ENCODE results near the gene RCOR1. TPM values are rescaled to one million over a fixed set of nuclear protein-coding genes. Genes with fewer than 3 reads are reported as not detected.
"Not testable (repeated sequence)": the region's sequence is repeated elsewhere in the genome, so short reads cannot be mapped to it uniquely, and the experiment has no call there.

Gene RCOR1
- polyA plus RNA-seq, 1 donor = 24.2 TPM

DNA sequence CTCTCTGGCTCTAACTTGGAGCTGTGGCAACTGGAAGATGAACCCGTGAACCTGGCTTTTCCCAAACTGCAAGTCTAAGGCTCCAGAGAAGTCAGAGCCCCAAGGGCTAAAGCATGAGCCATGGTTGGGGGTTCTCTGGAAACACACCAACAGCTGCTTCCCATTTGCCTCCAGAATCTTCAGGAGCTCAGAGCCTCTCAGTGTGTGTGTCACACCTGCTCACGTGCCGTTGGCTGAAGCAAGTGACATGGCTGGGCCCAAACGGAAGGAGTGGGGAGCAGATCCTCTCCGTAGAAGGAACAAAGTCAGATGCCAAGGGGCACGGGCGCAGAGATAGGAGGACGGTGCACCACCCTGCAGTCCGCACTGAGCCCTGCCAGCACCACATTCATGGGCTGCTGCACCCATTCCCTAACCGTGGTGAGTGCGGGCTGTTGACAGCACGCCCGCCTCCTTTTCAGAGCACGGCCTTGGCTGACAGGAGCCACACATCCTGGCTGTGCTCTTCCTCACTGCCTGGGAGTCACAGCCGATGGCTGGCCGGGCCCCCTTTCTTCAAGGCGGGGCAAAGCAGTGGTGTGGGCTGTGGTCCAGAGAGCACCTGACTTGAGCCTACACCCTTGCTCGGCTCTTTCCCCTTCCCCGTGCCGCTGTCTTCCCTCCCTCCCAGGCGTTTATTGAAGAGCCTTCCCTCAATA is 168.2 kb downstream of the RCOR1 start:
- H3K27me3 ChIP-seq (ENCODE audit: control insufficient read depth, insufficient read depth, low read length) = no peaks in the 10 kb centered on the region
- peak in 1 of 2 donors; percentile 51 for DNase-seq
- no peaks in the 10 kb centered on the region for H3K9me3 ChIP-seq (ENCODE audit: control insufficient read depth, low read depth, low read length)
- H3K4me1 ChIP-seq (ENCODE audit: control insufficient read depth, insufficient read depth, low read length) = peaks cover 10% of the 10 kb centered on the region
- WGBS (ENCODE audit: insufficient coverage, low lambda C conversion rate) = no CpG with 5 or more reads among the region's 21 CpGs
- H3K4me3 ChIP-seq (ENCODE audit: low read length) = no peak overlapping the region
- no peaks in the 10 kb centered on the region for H3K36me3 ChIP-seq (ENCODE audit: control insufficient read depth, insufficient read depth, low read length)
- H3K27ac ChIP-seq (ENCODE audit: low read length) = no peak overlapping the region

DNA sequence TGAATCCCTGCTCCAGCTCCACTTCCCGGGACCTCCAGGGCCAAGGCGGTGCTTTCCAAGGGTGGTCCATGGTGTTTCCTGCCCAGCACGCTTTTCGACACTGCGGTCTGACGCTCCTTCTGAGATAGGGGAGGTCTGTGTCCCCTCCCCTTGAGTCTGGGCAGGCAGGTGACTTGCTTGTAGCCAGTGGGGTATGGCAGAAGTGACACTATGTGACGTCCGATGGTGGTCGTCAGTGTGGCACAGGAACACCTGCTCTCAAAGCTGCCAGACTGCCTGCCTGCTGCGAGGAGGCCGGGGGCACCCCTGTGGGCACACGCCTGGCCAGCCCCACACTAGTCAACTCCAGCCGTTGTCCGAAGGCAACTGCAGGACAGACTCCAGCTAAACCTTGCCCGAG is 168.8 kb downstream of the RCOR1 start:
- no peak overlapping the region for H3K27ac ChIP-seq (ENCODE audit: low read length)
- H3K36me3 ChIP-seq (ENCODE audit: control insufficient read depth, insufficient read depth, low read length) = no peaks in the 10 kb centered on the region
- no peaks in the 10 kb centered on the region for H3K9me3 ChIP-seq (ENCODE audit: control insufficient read depth, low read depth, low read length)
- WGBS (ENCODE audit: insufficient coverage, low lambda C conversion rate) = no CpG with 5 or more reads among the region's 15 CpGs
- H3K27me3 ChIP-seq (ENCODE audit: control insufficient read depth, insufficient read depth, low read length) = no peaks in the 10 kb centered on the region
- H3K4me3 ChIP-seq (ENCODE audit: low read length) = no peak overlapping the region
- H3K4me1 ChIP-seq (ENCODE audit: control insufficient read depth, insufficient read depth, low read length) = peaks cover 10% of the 10 kb centered on the region
- no peak for DNase-seq

DNA sequence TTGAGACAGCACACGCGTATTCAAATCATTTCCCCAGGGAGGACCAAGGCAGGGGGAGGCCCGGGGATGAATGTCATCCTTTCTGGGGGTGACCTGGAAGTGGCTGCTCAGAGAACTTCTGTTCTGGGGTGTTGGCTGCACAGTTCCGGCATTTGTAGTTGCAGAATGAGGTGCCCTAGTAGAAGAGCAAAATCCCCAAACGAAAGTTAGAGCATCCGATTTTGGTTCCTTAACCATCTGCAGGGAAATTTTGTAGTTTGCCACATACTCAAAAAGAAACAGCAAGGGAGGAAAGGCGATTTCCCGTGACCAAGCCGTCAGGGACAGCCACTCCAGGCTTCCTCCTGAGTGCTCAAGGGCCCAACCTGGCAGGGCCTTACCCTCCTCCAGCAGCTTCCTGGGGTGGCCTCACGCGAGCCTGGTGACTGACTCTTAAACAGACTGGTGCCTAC is 171.8 kb downstream of the RCOR1 start:
- no CpG with 5 or more reads among the region's 11 CpGs for WGBS (ENCODE audit: insufficient coverage, low lambda C conversion rate)
- no peak for DNase-seq
- peaks cover 10% of the 10 kb centered on the region for H3K4me1 ChIP-seq (ENCODE audit: control insufficient read depth, insufficient read depth, low read length)
- no peaks in the 10 kb centered on the region for H3K36me3 ChIP-seq (ENCODE audit: control insufficient read depth, insufficient read depth, low read length)
- no peaks in the 10 kb centered on the region for H3K27me3 ChIP-seq (ENCODE audit: control insufficient read depth, insufficient read depth, low read length)
- no peaks in the 10 kb centered on the region for H3K9me3 ChIP-seq (ENCODE audit: control insufficient read depth, low read depth, low read length)
- no peak overlapping the region for H3K4me3 ChIP-seq (ENCODE audit: low read length)
- H3K27ac ChIP-seq (ENCODE audit: low read length) = no peak overlapping the region

DNA sequence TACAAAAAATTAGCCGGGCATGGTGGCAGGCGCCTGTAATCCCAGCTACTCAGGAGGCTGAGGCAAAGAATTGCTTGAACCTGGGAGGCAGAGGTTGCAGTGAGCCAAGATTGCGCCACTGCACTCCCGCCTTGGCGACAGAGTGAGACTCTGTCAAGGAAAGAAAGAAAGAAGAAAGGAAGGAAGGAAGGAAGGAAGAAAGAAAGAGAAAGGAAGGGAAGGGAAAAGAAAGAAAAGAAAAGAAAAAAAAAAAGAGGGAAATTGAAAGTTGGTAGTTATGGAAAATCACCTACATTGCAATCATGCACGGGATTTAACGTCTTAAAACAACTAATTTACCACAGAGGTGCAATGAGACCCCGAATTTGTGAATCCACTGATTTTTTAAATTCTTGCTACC is 173.3 kb downstream of the RCOR1 start:
- H3K27ac ChIP-seq (ENCODE audit: low read length); H3K36me3 ChIP-seq (ENCODE audit: control insufficient read depth, insufficient read depth, low read length); H3K4me3 ChIP-seq (ENCODE audit: low read length); H3K4me1 ChIP-seq (ENCODE audit: control insufficient read depth, insufficient read depth, low read length); H3K9me3 ChIP-seq (ENCODE audit: control insufficient read depth, low read depth, low read length); DNase-seq; H3K27me3 ChIP-seq (ENCODE audit: control insufficient read depth, insufficient read depth, low read length): not testable (repeated sequence)
- WGBS (ENCODE audit: insufficient coverage, low lambda C conversion rate) = 87% methylated on average over 4 of the region's 8 CpGs

DNA sequence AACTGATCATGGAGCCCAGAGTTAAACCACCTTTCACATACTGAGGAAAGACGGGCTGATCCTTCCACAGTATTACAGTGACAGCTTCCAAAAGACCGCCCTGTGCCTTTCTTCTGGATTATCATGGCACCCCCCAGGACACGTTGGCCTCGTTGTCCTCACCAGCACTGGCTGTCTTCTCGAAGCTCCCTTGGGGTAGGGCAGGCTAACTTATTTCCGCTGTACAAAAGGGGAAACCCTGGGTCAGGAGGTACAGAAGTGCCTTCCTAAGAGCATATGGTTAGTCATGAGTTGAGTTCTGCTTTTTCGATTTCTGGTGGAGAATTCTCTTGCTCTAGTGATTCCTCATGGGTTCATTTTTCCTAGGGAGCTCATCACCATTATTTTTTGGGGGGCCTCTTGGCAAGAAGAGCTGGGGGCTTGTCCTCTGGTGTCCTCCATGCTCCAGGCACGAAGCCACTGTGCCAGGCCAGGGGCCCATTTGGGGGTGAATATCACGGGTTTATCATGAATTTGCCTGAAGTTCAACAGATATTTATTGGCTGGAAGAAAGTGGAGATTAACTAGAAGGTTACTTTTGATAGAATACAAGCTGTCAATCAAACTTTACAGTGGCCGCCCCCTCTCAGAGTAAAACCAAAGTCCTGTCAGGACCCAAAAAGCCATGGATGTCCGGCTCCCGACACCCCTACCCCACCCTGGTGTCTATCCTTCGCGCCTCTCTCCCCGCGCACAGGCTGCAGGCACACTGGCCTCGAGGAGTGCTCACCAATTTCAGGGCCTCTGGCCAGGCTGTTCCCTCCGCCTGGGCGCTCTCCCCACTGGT is 176.0 kb downstream of the RCOR1 start:
- no peak overlapping the region for H3K27ac ChIP-seq (ENCODE audit: low read length)
- no peak for DNase-seq
- no CpG with 5 or more reads among the region's 19 CpGs for WGBS (ENCODE audit: insufficient coverage, low lambda C conversion rate)

DNA sequence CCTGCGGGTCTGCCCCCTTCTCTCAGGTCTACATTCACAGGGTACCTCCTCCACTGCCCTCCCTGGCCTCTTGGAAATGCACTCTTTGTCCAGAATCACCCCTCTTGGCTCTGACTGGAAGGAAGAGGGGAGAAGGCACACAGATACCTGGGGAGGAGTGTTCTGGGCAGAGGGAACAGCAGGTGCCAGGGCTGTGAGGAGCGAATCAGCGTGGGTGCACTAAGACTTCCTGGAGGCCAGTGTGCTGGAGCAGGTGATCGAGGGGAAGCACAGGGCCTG is 176.5 kb downstream of the RCOR1 start:
- H3K36me3 ChIP-seq (ENCODE audit: control insufficient read depth, insufficient read depth, low read length) = no peaks in the 10 kb centered on the region
- H3K27ac ChIP-seq (ENCODE audit: low read length) = no peak overlapping the region
- no peaks in the 10 kb centered on the region for H3K27me3 ChIP-seq (ENCODE audit: control insufficient read depth, insufficient read depth, low read length)
- no peak overlapping the region for H3K4me3 ChIP-seq (ENCODE audit: low read length)
- no peaks in the 10 kb centered on the region for H3K4me1 ChIP-seq (ENCODE audit: control insufficient read depth, insufficient read depth, low read length)
- WGBS (ENCODE audit: insufficient coverage, low lambda C conversion rate) = no CpG with 5 or more reads among the region's 4 CpGs
- H3K9me3 ChIP-seq (ENCODE audit: control insufficient read depth, low read depth, low read length) = no peaks in the 10 kb centered on the region
- DNase-seq = no peak

More for the DNA sequence above, 176.0 kb downstream of the RCOR1 start:
- no peaks in the 10 kb centered on the region for H3K9me3 ChIP-seq (ENCODE audit: control insufficient read depth, low read depth, low read length)
- no peaks in the 10 kb centered on the region for H3K36me3 ChIP-seq (ENCODE audit: control insufficient read depth, insufficient read depth, low read length)
- H3K4me1 ChIP-seq (ENCODE audit: control insufficient read depth, insufficient read depth, low read length) = no peaks in the 10 kb centered on the region
- no peak overlapping the region for H3K4me3 ChIP-seq (ENCODE audit: low read length)
- H3K27me3 ChIP-seq (ENCODE audit: control insufficient read depth, insufficient read depth, low read length) = no peaks in the 10 kb centered on the region

DNA sequence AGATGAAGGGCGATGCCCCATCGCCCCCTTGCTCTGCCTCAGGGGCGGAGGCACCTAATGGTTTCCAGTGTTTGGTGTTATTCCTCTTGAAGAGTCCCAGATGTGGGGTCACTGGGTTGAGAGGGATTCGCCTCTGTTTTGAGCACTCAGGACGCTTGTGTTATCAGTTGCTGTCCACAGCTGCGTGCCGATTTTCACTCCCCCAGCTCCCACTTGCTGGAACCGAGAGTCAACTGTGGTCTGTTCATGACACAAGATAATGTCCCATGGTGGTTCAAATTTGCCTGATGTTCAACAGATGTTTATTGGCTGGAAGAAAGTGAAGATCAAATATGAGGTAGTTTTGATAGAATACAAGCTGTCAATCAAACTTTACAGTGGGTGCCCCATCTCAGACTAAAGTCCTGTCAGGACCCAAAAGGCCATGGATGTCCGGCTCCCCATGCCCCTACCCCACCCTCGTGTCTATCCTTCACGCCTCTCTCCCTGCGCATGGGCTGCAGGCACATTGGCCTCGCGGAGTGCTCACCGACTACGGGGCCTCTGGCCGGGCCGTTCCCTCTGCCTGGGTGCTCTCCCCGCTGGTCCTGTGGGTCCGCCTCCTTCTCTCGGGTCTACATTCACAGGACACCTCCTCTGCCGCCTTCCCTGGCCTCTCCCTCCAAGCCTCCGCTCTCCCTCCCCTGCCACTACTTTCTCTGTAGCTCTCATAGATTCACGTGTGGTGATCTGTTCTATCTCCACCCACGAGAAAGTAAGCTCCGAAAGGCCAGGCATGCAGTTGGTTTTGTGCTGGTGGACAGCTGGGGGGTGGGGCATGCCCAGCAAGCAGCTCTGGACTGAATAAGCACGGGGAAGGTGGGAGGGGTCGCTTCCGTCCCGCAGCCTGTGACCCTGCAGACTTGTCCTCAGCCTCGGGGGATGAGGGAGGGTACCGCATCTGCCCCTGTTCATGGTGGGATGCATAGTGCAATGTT is 178.0 kb downstream of the RCOR1 start:
- Histone ChIP-seq H3K27ac (ENCODE audit: low read length) (no peak overlapping the region), H3K4me1 (ENCODE audit: control insufficient read depth, insufficient read depth, low read length) (peaks cover 3% of the 10 kb centered on the region), H3K4me3 (ENCODE audit: low read length) (no peak overlapping the region), H3K36me3 (ENCODE audit: control insufficient read depth, insufficient read depth, low read length) (no peaks in the 10 kb centered on the region), H3K9me3 (ENCODE audit: control insufficient read depth, low read depth, low read length) (no peaks in the 10 kb centered on the region), H3K27me3 (ENCODE audit: control insufficient read depth, insufficient read depth, low read length) (no peaks in the 10 kb centered on the region)
- no peak for DNase-seq
- no CpG with 5 or more reads among the region's 32 CpGs for WGBS (ENCODE audit: insufficient coverage, low lambda C conversion rate)

DNA sequence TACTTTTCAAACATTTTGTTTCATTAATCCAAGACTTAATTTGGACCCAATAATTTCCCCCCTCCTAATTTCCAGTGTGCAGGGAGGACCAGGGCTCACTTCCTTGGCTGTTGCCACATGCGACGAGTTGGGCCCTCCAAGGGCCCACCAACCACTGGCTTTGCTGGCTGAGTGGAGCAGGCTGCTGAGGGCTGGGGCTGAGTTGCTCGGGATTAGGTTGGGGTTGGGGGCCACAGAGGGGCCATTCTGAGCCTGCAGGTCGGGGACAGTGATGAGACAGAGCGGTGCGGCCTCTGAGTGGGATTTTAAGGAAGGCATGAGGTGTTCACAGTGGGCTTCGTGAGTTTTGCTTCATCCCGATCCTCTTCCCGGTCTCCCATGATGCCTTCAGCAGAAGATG is 178.7 kb downstream of the RCOR1 start:
- DNase-seq = no peak
- Histone ChIP-seq H3K27me3 (ENCODE audit: control insufficient read depth, insufficient read depth, low read length) (no peaks in the 10 kb centered on the region), H3K27ac (ENCODE audit: low read length) (no peak overlapping the region), H3K9me3 (ENCODE audit: control insufficient read depth, low read depth, low read length) (no peaks in the 10 kb centered on the region), H3K4me1 (ENCODE audit: control insufficient read depth, insufficient read depth, low read length) (peaks cover 3% of the 10 kb centered on the region), H3K36me3 (ENCODE audit: control insufficient read depth, insufficient read depth, low read length) (no peaks in the 10 kb centered on the region), H3K4me3 (ENCODE audit: low read length) (no peak overlapping the region)
- no CpG with 5 or more reads among the region's 9 CpGs for WGBS (ENCODE audit: insufficient coverage, low lambda C conversion rate)

DNA sequence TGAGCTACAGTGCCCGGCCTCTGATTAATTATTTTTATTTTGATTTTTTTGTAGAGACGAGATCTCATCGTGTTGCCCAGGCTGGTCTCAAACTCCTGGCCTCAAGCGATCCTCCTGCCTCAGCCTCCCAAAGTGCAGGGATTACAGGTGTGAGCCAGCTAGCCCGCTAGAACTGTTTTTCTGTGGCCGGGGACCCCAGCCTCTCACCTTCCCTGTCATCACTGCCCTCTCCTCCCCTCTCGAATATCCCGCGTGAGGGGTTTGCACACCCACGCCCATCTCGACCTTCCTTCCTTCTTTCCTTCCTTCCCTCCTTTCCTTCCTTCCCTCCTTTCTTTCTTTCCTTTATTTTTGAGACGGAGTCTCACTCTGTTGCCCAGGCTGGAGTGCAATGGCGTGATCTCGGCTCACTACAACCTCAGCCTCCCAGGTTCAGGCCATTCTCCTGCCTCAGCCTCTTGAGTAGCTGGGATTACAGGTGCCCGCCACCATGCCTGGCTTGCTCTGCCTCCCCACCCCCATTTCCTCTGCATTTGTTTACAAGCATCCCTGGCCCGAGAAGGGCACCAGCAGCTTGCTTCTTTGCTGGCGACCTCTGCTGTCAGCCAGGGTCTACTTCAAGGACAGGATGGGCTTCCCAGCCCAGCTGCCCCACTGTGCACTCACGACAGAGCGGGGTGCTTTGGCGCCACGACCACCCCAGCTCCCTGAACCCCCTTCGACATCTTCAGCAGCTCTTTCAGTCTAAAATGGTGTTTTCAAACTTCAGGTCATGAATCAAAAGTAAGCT is 180.5 kb downstream of the RCOR1 start:
- Histone ChIP-seq H3K36me3 (ENCODE audit: control insufficient read depth, insufficient read depth, low read length) (no peaks in the 10 kb centered on the region), H3K27ac (ENCODE audit: low read length) (no peak overlapping the region), H3K27me3 (ENCODE audit: control insufficient read depth, insufficient read depth, low read length) (no peaks in the 10 kb centered on the region), H3K9me3 (ENCODE audit: control insufficient read depth, low read depth, low read length) (no peaks in the 10 kb centered on the region), H3K4me3 (ENCODE audit: low read length) (no peak overlapping the region), H3K4me1 (ENCODE audit: control insufficient read depth, insufficient read depth, low read length) (peaks cover 6% of the 10 kb centered on the region)
- DNase-seq = no peak
- WGBS (ENCODE audit: insufficient coverage, low lambda C conversion rate) = 81% methylated on average over 5 of the region's 22 CpGs

All from large intestine (tissue), 3 donors.